ENCODE results near the gene NFAM1.

NFAM1 gene, protein sequence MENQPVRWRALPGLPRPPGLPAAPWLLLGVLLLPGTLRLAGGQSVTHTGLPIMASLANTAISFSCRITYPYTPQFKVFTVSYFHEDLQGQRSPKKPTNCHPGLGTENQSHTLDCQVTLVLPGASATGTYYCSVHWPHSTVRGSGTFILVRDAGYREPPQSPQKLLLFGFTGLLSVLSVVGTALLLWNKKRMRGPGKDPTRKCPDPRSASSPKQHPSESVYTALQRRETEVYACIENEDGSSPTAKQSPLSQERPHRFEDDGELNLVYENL

DNA sequence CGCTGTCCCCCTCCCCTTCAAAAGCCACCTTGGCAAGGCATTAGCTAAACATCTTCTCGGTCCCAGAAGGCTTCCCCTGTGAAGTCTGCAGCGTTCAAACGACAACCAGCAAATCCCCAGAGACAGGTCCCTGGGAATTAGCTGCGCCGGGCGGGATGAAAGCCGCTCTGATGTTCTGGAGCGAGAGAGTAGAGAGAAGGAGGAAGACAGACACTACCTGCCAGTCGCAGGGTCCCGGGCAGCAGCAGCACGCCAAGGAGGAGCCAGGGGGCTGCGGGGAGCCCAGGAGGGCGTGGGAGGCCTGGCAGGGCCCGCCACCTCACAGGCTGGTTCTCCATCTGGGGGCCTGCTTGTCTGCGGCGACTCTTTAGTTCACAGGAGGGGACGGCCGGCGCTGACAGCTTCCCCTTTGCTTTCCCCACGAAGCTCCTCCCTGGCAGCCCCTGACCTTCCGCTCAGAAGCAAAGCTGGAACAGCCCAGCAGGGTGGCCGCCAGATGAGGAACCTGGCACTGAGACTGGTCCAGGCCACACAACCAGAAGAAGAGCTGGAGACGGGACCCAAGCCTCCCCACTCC, at the start of gene NFAM1:
NFAM1 (minus strand) TSS at position 384 of the 577 bp plus-strand sequence; CDS start at position 338, 46 bp downstream.
- no peak for DNase-seq

DNA sequence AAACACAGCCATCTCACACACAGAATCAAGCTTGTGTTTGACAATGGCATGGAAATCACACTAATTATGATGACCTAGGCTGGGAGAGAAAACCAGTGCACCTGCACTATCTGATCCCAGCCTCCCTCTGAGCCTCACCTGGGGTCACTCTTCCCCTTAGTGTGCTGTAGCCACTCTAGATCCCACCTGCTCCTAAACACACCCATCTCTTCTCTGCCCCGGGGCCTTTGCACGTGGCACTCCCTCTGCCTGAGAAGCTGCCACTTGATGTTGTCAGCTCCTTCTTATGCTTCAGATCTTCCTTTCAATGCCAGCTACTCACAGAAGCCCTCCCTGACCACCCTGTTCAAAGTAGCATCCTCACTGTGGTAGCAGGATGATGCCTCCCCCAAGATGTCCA, 42.9 kb upstream of the NFAM1 start:
- no peak for DNase-seq

DNA sequence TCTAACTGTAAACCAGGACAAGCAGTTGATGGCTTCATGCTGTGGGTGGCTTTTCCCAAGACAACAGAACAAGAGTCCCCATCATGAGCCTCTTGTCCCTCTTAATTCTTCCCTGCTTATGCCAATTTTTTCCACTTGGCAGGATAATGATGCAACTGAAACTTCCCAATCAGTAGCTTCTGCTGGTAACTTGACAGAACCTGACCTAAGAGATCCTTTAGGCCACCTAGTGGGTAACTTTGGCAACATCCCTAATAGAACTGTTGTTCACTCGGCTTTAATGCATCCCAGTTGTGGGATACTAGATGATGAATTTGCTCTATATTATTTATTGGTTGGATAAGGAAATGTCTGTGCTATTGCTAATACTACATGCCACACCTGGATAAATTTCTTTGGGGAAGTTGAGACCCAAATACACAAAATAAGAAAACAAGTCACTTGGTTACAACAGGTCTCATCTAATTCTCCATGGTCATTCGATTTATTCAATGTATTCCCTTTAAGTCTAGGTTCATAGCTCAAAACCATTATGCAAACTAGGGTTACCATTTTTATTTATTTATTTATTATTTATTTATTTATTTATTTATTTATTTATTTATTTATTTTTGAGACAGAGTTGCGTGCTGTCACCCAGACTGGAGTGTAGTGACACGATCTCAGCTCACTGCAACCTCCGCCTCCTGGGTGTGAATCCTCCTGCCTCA, 41.4 kb upstream of the NFAM1 start:
- no peak for DNase-seq

DNA sequence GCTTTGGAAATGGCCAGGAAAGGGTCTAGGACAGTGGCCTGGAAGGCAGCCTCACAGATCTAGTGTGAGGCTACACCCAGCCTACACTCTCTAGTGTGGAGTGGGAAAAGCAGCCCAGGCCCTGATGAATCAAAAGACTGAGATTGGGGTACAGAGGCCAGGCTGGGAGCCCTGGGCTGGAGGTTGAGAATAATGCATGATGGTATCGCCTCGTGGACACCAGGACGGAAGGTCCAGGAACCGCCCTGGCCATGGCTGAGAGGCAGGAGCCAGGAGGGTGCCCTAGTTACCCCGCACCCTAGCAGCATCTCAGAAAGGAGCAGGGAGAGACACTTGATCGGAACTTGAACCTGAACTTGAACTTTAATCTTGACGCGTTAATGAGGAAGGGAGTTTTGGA, 40.5 kb upstream of the NFAM1 start:
- no peak for DNase-seq

DNA sequence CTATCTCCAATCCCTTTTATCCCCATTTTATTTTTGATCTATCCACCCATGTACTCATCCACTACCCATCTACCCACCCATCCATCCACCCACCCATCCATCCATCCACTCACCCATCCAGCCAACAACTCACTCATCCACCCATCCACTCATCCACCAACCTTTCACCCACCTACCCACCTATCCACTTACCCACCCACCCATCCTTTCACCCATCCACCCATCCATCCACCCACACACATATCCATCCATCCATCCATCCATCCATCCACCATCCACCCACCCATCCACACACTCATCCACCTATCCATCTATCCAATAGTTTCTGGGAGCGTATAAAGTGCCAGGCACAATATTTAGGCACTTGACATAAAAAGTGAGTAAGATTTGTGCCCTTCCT, 39.2 kb upstream of the NFAM1 start:
- DNase-seq, result no peak

DNA sequence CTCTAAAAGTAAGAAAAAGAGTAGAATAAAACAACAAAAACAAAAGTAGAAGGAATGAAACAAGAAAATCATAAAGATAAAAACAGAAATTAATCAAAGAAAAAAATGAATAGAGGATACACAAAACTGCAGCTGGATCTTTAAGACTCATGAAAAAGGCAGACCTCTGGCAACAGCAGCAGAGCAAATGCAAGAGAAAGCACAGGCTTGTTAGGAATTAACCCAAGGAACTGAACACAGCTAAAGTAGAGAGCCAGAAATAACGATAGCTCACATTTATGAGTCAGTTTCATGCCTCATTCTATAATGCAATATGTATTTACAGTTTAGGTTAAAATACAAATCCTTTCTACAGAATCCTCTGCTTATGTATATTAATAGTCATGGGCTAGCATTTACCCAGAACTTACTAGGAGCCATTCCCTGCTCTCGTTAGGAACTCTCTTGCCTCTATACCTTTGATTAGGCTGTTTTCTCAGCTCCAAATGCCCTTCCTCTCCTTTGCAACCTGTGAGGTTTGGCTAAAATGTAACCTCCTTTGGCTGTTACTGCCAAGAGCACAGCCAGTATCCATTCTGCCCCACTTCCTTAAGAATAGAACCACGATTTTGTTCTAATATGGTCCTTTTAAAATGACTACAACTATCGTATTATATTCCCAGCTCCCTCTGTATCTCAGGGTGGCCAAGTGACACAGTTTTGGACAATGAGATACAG, 38.3 kb upstream of the NFAM1 start:
- DNase-seq, result no peak

DNA sequence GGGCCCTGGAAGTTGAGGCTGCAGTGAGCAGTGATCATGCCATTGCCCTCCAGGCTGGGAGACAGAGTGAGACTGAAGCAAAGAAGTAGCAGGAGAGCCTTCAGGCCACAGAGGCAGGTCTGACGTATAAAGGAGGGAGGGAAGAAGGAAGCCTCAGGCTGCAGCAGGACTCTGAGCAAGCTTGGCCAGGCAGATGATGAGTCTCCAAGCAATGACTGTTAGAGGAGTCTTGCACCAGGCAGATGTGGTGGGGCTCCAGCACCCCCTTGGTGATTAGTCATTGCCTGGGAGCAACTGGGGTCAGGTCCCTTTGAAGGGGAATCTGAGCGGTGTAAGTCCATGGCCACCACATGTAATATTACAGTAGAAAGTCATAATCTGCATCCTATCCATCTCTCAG, 36.6 kb upstream of the NFAM1 start:
- DNase-seq, result no peak

DNA sequence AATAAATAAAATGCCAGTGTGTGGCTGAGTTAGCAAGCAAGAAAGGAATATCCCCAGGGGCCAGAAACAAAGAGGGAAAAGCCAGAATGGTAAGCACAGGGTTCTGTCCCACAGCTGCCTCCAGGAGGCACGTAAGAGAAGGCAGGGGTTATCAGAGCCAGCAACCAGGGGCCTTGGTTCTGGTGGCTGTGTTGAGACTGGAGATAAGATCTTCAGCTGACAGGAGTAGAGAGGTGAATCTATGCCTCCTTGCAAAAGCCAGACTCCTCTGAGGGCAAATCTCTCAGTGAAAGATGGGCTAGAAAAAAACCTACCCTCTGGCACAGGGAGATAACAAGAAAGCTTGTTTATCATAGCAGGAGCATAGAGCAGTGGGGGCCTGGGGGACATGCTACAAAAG, 29.8 kb upstream of the NFAM1 start:
- no peak for DNase-seq

DNA sequence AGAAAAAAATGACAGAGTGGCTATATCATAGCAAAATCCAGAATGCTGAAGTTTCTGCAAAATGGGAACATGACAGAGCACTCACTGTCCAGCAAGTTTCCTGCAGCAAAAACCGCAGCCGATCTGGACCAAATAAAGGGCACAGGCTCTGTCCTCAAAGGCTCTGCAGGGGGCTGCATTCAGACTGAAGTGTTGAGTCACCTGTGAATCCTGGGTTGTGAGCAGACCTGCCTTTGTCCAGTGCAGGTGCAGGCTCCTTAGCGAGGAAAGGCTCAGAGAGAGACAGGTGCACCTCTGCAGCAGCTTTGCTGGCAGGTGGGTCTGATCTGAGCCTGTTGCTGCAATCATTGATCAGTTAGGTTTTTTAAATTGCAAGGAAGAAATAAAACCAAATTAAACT, 29.3 kb upstream of the NFAM1 start:
- DNase-seq, result no peak

DNA sequence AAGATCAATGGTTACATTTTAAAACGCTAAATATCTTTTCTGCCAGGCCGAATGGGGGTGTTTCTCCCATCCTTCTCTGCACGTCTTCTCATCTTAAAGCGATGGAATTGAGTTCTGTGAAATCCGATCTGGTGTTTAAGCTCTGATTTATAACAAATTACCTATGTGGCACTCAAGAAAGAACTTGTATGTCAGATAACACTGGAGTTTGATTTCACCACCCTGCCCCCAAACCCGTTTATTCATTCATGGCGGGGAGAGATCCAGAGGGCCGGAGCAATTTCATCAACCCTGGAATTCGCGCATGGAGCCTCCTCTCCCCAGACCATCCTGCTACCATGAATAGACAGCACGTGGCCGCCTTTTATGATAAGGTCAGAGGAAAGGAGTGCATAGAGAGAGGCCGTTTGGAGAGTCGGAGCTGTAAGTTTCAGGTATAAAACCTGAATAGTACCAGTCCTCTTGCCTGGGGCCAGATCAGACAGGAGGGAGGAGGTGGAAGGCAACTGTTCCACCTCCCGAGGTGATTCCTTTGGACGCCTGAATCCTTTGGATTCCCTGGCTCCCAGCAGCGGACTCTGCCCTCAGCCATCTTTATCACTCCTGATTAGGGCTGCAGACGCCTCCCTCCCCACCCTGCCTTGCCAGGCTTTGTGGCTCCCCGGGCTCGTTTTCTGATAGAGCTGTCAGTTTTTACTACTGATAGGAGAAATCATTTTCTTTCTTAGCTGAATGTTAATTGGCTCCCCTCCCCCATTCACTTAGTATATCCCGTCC, 27.3 kb upstream of the NFAM1 start:
- DNase-seq, result no peak

DNA sequence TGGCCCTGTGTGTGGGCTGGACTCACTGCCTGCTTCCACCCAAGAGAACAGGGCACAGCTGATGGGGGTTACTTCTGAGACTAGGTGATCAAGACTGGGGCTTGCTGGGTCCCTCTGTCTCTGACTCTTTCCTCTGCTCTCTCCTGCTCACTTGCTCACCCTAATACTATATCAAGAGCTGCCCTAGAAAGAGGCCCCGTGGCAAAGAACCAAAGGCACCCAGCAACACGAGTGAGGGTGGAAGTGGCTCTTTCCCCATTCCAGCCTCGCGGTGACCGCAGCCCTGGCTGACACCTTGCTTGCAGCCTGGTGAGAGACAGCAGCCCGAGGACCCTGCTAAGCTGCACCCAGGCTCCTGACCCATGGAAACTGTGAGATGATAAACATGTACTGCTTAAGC, 20.7 kb upstream of the NFAM1 start:
- no peak for DNase-seq

DNA sequence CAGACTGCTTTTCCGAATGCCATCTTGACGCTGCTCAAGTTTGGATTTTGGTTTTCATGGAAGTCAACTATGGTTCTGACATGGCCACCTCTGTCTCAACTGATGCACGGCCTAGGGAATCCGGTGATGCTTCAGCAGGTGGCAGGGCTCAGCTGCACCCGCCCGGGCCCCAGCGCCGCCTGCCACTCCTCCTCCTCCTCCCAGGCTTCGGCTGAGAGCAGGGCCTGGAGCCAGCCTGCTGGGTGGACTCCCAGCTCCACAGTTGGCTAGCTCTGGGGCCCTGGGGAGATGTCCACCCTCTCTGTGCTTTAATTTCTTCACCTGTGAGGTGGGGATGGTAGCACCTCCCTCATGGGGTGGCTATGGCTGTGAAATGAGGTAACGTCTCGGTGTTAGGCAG, 20.3 kb upstream of the NFAM1 start:
- no peak for DNase-seq

DNA sequence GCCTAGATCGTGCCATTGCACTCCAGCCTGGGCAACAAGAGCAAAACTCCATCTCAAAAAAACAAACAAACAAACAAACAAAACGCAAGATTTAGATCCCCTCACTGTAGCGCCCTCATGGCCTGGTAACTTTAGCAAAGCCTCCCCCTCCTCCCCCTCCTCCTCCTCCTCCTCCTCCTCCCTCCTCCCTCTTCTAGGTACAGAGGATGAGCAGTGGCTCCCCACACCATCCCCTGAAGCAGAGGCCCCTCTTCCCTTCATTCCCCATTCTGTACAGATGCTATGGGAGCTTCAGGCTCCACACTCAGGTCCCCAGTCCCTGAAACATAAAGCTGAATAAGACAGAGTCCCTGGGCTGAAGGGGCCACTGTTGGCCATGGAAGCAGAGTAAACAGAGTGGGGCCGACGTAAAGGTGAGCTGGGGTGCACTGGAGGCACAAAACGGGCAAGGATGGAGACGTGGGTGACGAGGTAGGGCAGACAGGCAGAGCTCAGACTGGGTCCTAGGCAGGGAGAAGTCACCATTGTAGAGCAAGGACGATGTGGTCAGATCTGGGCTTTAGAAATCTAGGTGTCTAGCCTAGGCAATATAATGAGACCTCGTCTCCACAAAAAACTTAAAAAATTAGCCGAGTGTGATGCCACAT, 19.4 kb upstream of the NFAM1 start:
- DNase-seq, result no peak

DNA sequence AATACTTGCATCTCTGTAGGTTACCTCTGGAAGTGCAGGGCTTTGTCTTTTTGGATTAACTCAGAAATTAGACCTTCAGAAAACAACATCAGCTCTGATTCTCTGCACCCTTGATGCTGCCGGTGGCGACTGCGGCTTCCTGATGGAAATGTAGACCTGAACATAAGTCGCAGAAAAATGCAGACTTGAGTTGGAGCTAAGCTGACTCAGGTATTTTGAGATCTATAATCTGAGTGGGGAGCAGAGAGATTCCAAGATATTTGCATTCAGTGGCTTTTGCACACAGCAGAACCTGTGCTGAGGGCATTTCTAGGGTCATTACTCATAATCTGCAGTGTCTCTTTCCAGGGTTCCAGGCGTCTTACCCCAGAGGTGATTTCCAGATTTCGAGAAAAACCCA, 18.7 kb upstream of the NFAM1 start:
- no peak for DNase-seq

DNA sequence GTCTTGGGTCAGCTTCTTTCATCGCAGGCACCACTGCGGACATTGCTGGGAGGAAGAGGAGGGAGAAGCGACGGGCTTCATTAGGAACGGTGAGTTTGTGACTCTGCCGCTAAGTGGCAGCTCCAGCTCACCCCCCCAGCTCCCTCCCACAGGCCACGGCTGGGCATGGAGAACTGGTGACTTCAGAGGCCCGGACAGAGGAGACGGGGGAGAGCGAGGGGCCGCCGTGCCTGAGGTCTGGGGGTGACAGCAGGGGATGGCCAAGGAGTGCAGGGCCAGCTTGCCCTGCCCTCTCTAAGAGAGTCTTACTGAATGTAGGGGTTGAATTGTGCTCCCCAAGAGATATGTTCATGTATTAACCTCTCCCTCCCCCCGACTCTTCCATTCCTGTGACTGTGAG, 13.9 kb upstream of the NFAM1 start:
- no peak for DNase-seq

DNA sequence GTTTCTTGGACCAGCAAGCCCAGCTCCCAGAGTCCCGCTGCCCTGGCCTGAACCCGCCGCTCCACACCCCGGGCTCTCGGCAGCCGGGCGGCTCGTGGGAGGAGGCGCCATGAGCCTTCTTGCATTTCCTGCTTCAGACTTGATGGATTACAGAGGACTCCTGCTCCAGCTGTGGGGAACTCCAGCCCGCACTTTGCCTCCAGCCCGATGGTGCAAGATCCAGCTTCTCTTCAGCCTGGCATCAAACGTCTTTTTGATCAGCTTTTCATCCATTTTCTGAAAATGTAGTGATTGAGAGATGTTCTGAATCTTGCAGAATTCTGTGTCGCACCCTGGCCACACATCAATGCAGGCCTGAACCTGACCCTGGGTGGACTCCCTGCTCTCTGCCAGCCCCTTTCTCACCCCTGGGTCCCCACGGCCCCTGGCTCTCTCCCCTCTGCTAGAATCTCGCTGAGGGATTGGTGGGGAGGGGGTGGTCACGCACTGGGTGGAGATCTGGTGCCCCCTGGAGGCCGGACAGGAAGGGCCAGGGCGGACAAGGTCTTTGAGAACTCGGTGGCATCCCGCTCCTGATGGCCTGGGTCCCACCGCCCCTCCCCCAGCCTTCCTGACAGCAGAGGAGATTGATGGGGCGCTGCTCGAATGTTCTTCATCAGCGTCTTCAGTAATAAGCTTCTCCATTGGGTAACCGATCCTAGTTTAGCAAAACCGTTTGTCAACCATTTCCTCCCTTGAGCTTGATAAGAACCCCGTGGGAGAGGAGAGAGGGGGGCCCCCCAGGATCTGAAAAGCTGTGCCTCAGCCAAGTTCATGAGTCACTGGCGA, 12.1 kb upstream of the NFAM1 start:
- DNase-seq, result peak; percentile 66

DNA sequence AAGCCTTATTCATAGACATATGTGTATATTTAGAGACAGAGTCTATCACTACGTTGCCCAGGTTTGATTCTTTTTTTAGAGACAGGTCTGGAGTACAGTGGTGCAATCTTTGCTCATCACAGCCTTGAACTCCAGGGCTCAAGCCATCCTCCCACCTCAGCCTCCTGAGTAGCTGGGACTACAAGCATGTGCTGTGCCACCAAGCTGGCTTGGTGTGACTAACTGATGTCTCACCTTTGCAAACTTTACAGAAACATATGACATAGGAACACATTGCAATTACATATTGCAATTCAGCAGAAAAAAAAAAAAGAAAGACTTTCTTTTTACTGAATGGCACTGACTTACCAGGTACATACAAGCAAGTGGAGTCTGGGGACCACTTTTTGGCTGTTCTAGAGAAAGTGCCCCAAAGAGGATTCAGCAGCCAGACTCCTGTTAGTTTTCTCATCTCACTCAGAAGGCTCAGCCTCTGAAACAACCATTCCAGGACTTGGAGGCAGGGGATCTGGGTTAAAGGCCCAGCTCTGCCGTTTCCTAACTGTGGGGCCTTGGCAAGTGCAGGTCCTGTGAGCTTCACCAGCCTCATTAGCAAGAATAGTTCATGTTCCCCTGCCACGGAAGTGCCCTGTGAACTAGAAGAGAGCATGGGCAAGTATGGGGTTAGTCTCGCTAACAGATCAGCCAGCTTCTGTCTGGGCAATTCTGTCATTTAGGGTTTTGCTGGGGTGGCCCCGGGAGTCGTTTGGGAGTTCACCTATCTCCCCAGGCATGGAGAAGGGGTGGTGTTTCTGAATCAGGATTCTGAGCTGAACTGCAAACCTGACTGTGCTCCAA, 11.3 kb upstream of the NFAM1 start:
- DNase-seq, result no peak

DNA sequence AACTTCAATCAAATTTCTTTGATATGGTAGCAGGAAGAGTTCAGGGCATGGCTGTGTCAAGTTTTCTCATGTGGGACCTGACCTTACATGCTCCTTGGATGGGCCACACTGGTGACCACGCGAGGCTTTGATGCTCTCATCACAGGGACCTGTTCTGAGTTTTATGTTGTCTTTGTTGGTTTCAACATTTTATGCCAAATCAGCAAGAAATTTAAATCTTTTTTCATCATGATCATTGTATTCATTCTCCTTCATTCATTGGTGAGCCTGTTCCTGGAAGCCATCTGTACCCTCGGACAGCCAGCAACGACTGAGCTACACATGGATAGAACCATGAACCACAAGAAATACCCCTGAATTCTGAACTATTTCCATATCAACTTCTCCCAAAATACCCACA, 10.5 kb upstream of the NFAM1 start:
- no peak for DNase-seq

DNA sequence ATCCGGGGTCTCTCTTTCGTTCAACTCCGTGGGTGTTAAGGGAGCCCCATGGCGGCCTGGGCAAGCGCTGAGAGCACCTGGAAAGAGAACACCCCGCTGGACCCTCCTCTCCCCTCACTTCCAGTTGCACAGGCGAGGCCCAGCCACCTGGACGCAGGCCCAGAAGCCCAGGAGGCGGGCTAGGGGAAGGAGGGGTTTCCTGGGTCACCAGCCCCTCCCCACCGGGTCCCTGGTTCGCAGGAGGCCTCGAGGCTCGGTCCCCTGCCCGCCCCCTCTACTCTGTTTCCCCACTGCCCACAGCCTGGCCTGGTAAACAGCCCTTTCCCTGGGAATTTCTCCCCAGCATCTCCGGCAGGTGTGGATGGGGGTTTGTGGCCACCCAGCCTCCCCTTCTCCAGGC, 8.5 kb upstream of the NFAM1 start:
- DNase-seq, result no peak

DNA sequence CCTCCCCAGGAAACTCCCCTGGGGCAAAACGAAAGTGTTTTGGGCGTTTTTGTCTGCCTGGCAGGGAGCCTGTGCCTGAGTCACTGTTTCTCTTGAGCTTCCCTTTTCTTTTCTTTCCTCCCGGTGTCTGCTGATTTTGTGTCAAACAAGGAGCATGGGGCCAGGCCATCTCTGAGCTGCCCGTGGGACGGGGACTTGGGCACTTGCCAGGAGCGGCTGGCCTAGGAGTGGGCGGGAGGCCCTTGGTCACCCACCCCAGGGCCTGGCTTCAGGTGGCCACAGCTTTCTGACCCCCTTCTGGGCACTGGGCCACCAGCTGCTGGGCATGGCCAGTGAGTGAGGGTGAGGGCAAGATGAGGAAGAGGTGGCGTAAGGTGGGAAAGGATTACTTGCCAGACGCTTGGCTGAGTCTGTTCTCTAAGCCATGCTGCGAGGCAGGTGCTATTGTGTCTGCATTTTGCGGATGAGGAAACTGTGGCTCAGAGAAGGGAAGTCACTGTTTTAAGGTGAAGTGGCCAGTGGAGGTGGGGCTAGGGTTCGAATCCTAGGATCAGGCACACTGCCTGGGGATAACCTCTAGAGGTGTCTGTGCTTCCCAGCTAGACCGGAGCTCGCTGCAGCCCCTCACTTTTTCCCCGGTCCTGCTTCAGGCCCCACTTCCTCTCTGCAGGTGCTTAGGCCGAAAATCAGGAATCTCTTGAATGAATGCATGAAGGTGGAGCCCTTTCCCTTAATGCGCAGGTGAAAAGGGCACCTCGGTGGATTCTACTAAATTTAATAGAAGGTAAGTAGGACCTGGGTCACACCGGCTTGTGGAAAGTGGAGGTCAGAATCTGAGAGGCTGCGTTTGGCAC, 7.8 kb upstream of the NFAM1 start:
- no peak for DNase-seq

Data from stimulated activated naive CD4-positive, alpha-beta T cell treated with Interleukin-2 at 50 U/mL for 16 hours (primary cell).